HFF-Myc (cell line): ENCODE measurements around the gene ALDH4A1.

Experiments used
- DNase-seq: peaks from one replicate; pipeline ENCODE4 v3.0.0-alpha.2; 2011; ENCODE audit warnings: low read depth; ENCODE audit errors: extremely low read depth
- H3K4me3 ChIP-seq: replicated peaks from 2 replicates; pipeline ENCODE4 v1.5.1; 2011; ENCODE audit warnings: low read depth, mild to moderate bottlenecking, control low read depth, low read length
- CTCF ChIP-seq: IDR thresholded peaks from 2 replicates; pipeline ENCODE4 v1.5.1; 2012; ENCODE audit warnings: mild to moderate bottlenecking, low read depth, low read length, control low read depth; ENCODE audit errors: missing control alignments

ALDH4A1 gene

GRCh38 chr1:18831656-18832055 lies 70.7 kb downstream of the ALDH4A1 start:
- DNase-seq = no peak
- TF ChIP-seq CTCF = no peak

GRCh38 chr1:18830596-18830995 lies 71.8 kb downstream of the ALDH4A1 start:
- DNase-seq = no peak
- no peak overlapping the region for H3K4me3 ChIP-seq

More at GRCh38 chr1:18831656-18832055, 70.7 kb downstream of the ALDH4A1 start:
- H3K4me3 ChIP-seq = no peak overlapping the region

GRCh38 chr1:18829671-18830070 lies 72.7 kb downstream of the ALDH4A1 start:
- no peak for TF ChIP-seq CTCF
- DNase-seq = no peak
- H3K4me3 ChIP-seq = no peak overlapping the region

More at GRCh38 chr1:18830596-18830995, 71.8 kb downstream of the ALDH4A1 start:
- no peak for TF ChIP-seq CTCF

GRCh38 chr1:18828224-18828623 lies 74.1 kb downstream of the ALDH4A1 start:
- TF ChIP-seq CTCF = no peak
- H3K4me3 ChIP-seq = no peak overlapping the region
- DNase-seq = no peak

GRCh38 chr1:18823438-18823837 lies 78.9 kb downstream of the ALDH4A1 start:
- no peak for TF ChIP-seq CTCF
- DNase-seq = no peak
- H3K4me3 ChIP-seq = no peak overlapping the region
